Esophagus muscularis mucosa (tissue), 4 donors: ENCODE results near the gene LRRIQ1.

Experiments used
- CTCF ChIP-seq, 3 experiments: fragments of 200-600 bp in 2 of 3; fragments of 450-650 bp in 1 of 3; sonication (generic) in 2 of 3; IDR thresholded peaks; one replicate each; pipeline ENCODE4 v1.5.1; 2017 to 2019; ENCODE audit warnings: antibody characterized with exemption in 3 of 3, mild to moderate bottlenecking in 2 of 3, moderate library complexity in 1 of 3
- EP300 ChIP-seq: sonication (generic); formaldehyde crosslinking; IDR thresholded peaks from one replicate; pipeline ENCODE4 v1.6.1; 2017; ENCODE audit warnings: antibody characterized with exemption
- POLR2A ChIP-seq: fragments of 450-650 bp; IDR thresholded peaks from one replicate; pipeline ENCODE4 v1.6.1; 2017; ENCODE audit warnings: antibody characterized with exemption, moderate library complexity, mild to moderate bottlenecking, low read depth

GRCh38 chr12:85000729-85001128 is 35.4 kb upstream of the LRRIQ1 start:
- TF ChIP-seq CTCF (IDR thresholded peaks at IDR 0.05) (no peak), POLR2A (no peak), EP300 (no peak)
